SK-N-SH treated with all-trans-retinoic acid at 6 μM for 48 hours (cell line): ENCODE measurements around the gene PGP.

Experiments
- ATAC-seq: fragments of 200-7000 bp; cut with Tn5 transposase; 3 replicates; pipeline ENCODE4 v1.9.1; 2020; ENCODE audit warnings: mild to moderate bottlenecking, moderate library complexity
- ARNTL ChIP-seq: fragments of 450-650 bp; formaldehyde crosslinking; IDR thresholded peaks from 2 replicates; pipeline ENCODE4 v1.5.0; 2020; ENCODE audit warnings: low read depth, mild to moderate bottlenecking, moderate library complexity, borderline replicate concordance
- BACH2 ChIP-seq: fragments of 250-450 bp; sonication (Bioruptor Pico); IDR thresholded peaks from 2 replicates; pipeline ENCODE4 v1.9.0; 2021; ENCODE audit warnings: mild to moderate bottlenecking, borderline replicate concordance
- CREB5 ChIP-seq: fragments of 250-450 bp; sonication (Bioruptor Pico); IDR thresholded peaks from 2 replicates; pipeline ENCODE4 v1.5.1; 2020; ENCODE audit warnings: low read depth, mild to moderate bottlenecking, moderate library complexity
- CSDC2 ChIP-seq: fragments of 250-450 bp; sonication (Bioruptor Pico); IDR thresholded peaks from 2 replicates; pipeline ENCODE4 v1.5.0; 2020; ENCODE audit warnings: mild to moderate bottlenecking, moderate library complexity
- CSRNP3 ChIP-seq: fragments of 250-450 bp; sonication (Bioruptor Pico); IDR thresholded peaks from 2 replicates; pipeline ENCODE4 v1.5.1; 2021; ENCODE audit warnings: mild to moderate bottlenecking, moderate library complexity
- ISL1 ChIP-seq: fragments of 250-450 bp; sonication (Bioruptor Pico); IDR thresholded peaks from 2 replicates; pipeline ENCODE4 v2.1.2; 2022; ENCODE audit warnings: mild to moderate bottlenecking, moderate library complexity
- OSR1 ChIP-seq: fragments of 250-450 bp; sonication (Bioruptor Pico); IDR thresholded peaks from 2 replicates; pipeline ENCODE4 v1.8.0; 2022; ENCODE audit warnings: moderate library complexity, mild to moderate bottlenecking, inconsistent platforms
- PATZ1 ChIP-seq: fragments of 250-450 bp; sonication (Bioruptor Pico); IDR thresholded peaks from 2 replicates; pipeline ENCODE4 v1.8.0; 2020; ENCODE audit warnings: mild to moderate bottlenecking, moderate library complexity, borderline replicate concordance
- POU6F1 ChIP-seq: fragments of 250-450 bp; sonication (Bioruptor Pico); IDR thresholded peaks from 2 replicates; pipeline ENCODE4 v1.8.0; 2021; ENCODE audit warnings: low read depth, mild to moderate bottlenecking, moderate library complexity, borderline replicate concordance
- SNAI2 ChIP-seq: fragments of 250-450 bp; sonication (Bioruptor Pico); IDR thresholded peaks from 2 replicates; pipeline ENCODE4 v1.5.0; 2020; ENCODE audit warnings: mild to moderate bottlenecking, moderate library complexity
- TCF4 ChIP-seq: fragments of 250-450 bp; sonication (Bioruptor Pico); IDR thresholded peaks from 2 replicates; pipeline ENCODE4 v1.8.0; 2021; ENCODE audit warnings: mild to moderate bottlenecking, moderate library complexity, borderline replicate concordance
- ZC3H10 ChIP-seq: fragments of 250-450 bp; sonication (Bioruptor Pico); IDR thresholded peaks from 2 replicates; pipeline ENCODE4 v1.5.1; 2021; ENCODE audit warnings: mild to moderate bottlenecking, moderate library complexity
- ZFP3 ChIP-seq: fragments of 250-450 bp; sonication (Bioruptor Pico); IDR thresholded peaks from 2 replicates; pipeline ENCODE4 v1.5.0; 2020; ENCODE audit warnings: mild to moderate bottlenecking, moderate library complexity
- ZFP30 ChIP-seq: fragments of 450-650 bp; formaldehyde crosslinking; IDR thresholded peaks from 2 replicates; pipeline ENCODE4 v1.5.0; 2022; ENCODE audit warnings: mild to moderate bottlenecking, moderate library complexity
- ZNF565 ChIP-seq: fragments of 450-650 bp; formaldehyde crosslinking; conservative IDR thresholded peaks from 2 replicates; pipeline ENCODE4 v1.5.0; 2020; ENCODE audit warnings: low read depth, mild to moderate bottlenecking, moderate library complexity
- ZNF70 ChIP-seq: fragments of 450-650 bp; formaldehyde crosslinking; IDR thresholded peaks from 2 replicates; pipeline ENCODE4 v1.5.0; 2020; ENCODE audit warnings: mild to moderate bottlenecking, moderate library complexity
- ZNF8 ChIP-seq: fragments of 450-650 bp; formaldehyde crosslinking; IDR thresholded peaks from 2 replicates; pipeline ENCODE4 v1.5.0; 2020; ENCODE audit warnings: mild to moderate bottlenecking, moderate library complexity

PGP gene

GRCh38 chr16:2165861-2166260 is 48.8 kb downstream of the PGP start (continued):
- TF ChIP-seq PATZ1: no peak
- no peak for TF ChIP-seq BACH2

- ATAC-seq: no peak
Measured at GRCh38 chr16:2163211-2163881, 51.3 kb downstream of the PGP start.

GRCh38 chr16:2162676-2163118 is 51.9 kb downstream of the PGP start:
- no peak for ATAC-seq
- no peak for TF ChIP-seq POU6F1 (CRISPR knock-in tag)
- no peak for TF ChIP-seq OSR1 (CRISPR knock-in tag)
- TF ChIP-seq ZNF70 (CRISPR knock-in tag): no peak
- no peak for TF ChIP-seq PATZ1
- TF ChIP-seq CREB5 (CRISPR knock-in tag): no peak
- TF ChIP-seq TCF4 (CRISPR knock-in tag): no peak
- no peak for TF ChIP-seq CSDC2 (CRISPR knock-in tag)
- TF ChIP-seq ZNF565: no peak
- no peak for TF ChIP-seq ZC3H10 (CRISPR knock-in tag)
- no peak for TF ChIP-seq CSRNP3
- no peak for TF ChIP-seq ARNTL (CRISPR knock-in tag)
- TF ChIP-seq SNAI2 (CRISPR knock-in tag): no peak

More at GRCh38 chr16:2163211-2163881, 51.3 kb downstream of the PGP start:
- TF ChIP-seq CSRNP3 (no peak), ZFP3 (CRISPR knock-in tag) (no peak), ZFP30 (CRISPR knock-in tag) (no peak)

- TF ChIP-seq TCF4 (CRISPR knock-in tag) (no peak), ZFP3 (CRISPR knock-in tag) (no peak), CSRNP3 (no peak), ISL1 (CRISPR knock-in tag) (no peak), ZNF8 (CRISPR knock-in tag) (no peak)
- TF ChIP-seq, all 23 proteins: peak for 0
- no peak for ATAC-seq
Measured at GRCh38 chr16:2161911-2162310, 52.7 kb downstream of the PGP start.
